Mucosa of descending colon (tissue), 3 donors: ENCODE results near the gene SFRP4. TPM values are rescaled to one million over a fixed set of nuclear protein-coding genes. Genes with fewer than 3 reads are reported as not detected.

Experiments used
- ATAC-seq: fragments of 200-7000 bp; cut with Tn5 transposase; one replicate; pipeline ENCODE4 v1.9.1; 2020; ENCODE audit warnings: mild to moderate bottlenecking, moderate library complexity
- DNase-seq, 3 donors: peaks; one replicate each; pipeline ENCODE4 v3.0.0-alpha.2; 2020
- H3K36me3 ChIP-seq: fragments of 200-600 bp; one replicate; pipeline ENCODE4 v1.8.0; 2021; ENCODE audit warnings: low read depth, mild to moderate bottlenecking
- H3K4me1 ChIP-seq: fragments of 200-600 bp; one replicate; pipeline ENCODE4 v1.8.0; 2021; ENCODE audit warnings: low read depth, mild to moderate bottlenecking
- H3K4me3 ChIP-seq: fragments of 200-600 bp; one replicate; pipeline ENCODE4 v1.8.0; 2021; ENCODE audit warnings: mild to moderate bottlenecking
- H3K9me3 ChIP-seq: fragments of 200-600 bp; one replicate; pipeline ENCODE4 v1.8.0; 2021; ENCODE audit warnings: mild to moderate bottlenecking
- CTCF ChIP-seq: fragments of 200-600 bp; IDR thresholded peaks from one replicate; pipeline ENCODE4 v1.8.0; 2022; ENCODE audit warnings: antibody characterized with exemption, mild to moderate bottlenecking
- intact Hi-C, 2 donors: fragments of 100-400 bp; cut with DNase I in 1 of 2; cut with micrococcal nuclease in 1 of 2; formaldehyde crosslinking; loops; one replicate each; pipeline versions ENCODE4 v1.11.0 to v1.11.1; 2022; cut with DNase I, micrococcal nuclease
- total RNA-seq, 3 donors: library from RNA; stranded (reverse); fragmentation: NEBNext Ultra II Directional in 2 of 3; extraction: Animal tissue kit (Norgen Biotek cat#: 25700) in 2 of 3; gene quantifications; one replicate each; pipeline versions ENCODE4 v1.2.1 to v1.2.4, GENCODE V29; 2021 to 2023
- donor health status: DM: no; HTN: no; CAD: no; lungs with moderate emphysema.
- donor health status: DM: no; HTN: no; CAD: no.
- donor health status: DM: no; HTN: yes; CAD: no.

Gene SFRP4
- total RNA-seq, 3 donors from 2014 or later: 0.19 to 1.5 (median 0.29) TPM

GRCh38 chr7:37930226-37930948 is 13.8 kb upstream of the SFRP4 start:
- Histone ChIP-seq H3K4me3 (no peak overlapping the region), H3K9me3 (peaks cover 8% of the 10 kb centered on the region), H3K36me3 (no peaks in the 10 kb centered on the region), H3K4me1 (no peaks in the 10 kb centered on the region)
- intact Hi-C loops: no loop called here
- ATAC-seq (peak; percentile 26), DNase-seq (no peak)
- TF ChIP-seq CTCF: no peak

GRCh38 chr7:37928878-37929277 is 12.3 kb upstream of the SFRP4 start:
- Histone ChIP-seq H3K4me1 (no peaks in the 10 kb centered on the region), H3K9me3 (peaks cover 11% of the 10 kb centered on the region), H3K36me3 (no peaks in the 10 kb centered on the region), H3K4me3 (no peak overlapping the region)
- ATAC-seq (no peak), DNase-seq (no peak)
- TF ChIP-seq CTCF: no peak
- intact Hi-C loops: no loop called here

DNA sequence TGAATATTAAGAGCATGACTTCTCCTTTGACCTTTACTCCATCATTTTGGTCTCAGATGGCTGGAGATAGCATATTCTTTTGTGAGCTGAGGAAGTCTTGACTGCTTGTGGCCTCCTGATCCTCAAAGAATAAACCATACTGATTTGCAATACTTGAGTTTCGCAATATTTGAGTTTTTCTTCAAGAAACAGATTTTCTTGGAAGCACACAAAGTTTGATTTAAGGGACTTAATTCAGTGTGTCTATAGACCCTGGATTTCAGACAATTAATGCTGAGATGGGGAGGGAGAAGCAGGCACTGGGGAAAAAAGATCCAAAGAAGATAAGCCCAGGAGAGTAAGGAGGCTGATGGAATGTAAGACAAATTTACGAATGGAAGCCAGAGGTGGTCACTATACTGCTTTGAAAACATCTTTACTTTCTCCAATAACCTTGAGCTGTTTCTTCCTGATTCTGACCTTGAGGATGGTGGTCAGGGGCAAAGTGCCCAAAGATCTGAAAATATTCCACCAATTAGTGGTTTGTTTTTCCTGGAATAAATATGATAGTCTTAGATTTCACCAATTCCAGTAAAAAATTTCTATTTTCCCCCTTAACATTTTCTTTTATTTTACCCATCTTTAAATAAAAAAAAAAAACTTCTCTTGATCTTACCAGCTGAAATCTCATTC is 11.3 kb upstream of the SFRP4 start:
- Histone ChIP-seq H3K4me3 (no peak overlapping the region), H3K9me3 (peaks cover 11% of the 10 kb centered on the region), H3K36me3 (no peaks in the 10 kb centered on the region), H3K4me1 (no peaks in the 10 kb centered on the region)
- DNase-seq (no peak), ATAC-seq (no peak)
- intact Hi-C loops: no loop called here
- no peak for TF ChIP-seq CTCF

DNA sequence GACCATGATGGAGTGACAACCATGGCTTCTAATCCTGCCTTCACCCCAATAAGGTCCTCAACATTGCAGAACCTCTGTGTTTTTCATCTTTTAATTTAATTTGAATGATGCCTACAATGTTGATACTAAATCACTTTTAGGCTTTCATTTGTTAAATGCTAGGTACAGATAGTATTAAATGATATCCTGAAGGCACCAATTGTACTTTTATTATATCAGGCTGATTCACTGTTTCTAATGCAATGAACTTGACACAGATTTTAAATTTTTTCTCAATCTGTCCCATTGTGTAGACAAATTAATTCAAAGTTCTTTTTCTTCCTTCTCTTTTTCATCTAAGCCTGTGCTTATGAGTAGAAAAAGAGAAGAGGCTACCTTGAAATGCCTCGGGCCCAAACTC is 9.0 kb upstream of the SFRP4 start:
- no peaks in the 10 kb centered on the region for H3K36me3 ChIP-seq
- no peak overlapping the region for H3K4me3 ChIP-seq
- DNase-seq: no peak
- H3K9me3 ChIP-seq: peaks cover 11% of the 10 kb centered on the region
- peaks cover 5% of the 10 kb centered on the region for H3K4me1 ChIP-seq
- no peak for ATAC-seq
- TF ChIP-seq CTCF: no peak
- intact Hi-C loops: no loop called here

- H3K4me1 ChIP-seq: peaks cover 5% of the 10 kb centered on the region
- intact Hi-C loops: no loop called here
- DNase-seq (no peak), ATAC-seq (no peak)
- no peak overlapping the region for H3K4me3 ChIP-seq
- no peak for TF ChIP-seq CTCF
- H3K36me3 ChIP-seq: no peaks in the 10 kb centered on the region
- H3K9me3 ChIP-seq: peaks cover 11% of the 10 kb centered on the region
These were observed 7.9 kb upstream of the SFRP4 start for GRCh38 chr7:37924491-37925041.
